Kidney epithelial cell (primary cell): Measurements from ENCODE around the gene KIF25. TPM values are rescaled to one million over a fixed set of nuclear protein-coding genes. Genes with fewer than 3 reads are reported as not detected.

Experiments used
- DNase-seq: peaks from one replicate; pipeline ENCODE4 v3.0.0-alpha.2; 2010; ENCODE audit warnings: low read depth
- H3K27me3 ChIP-seq: 2 replicates; pipeline ENCODE4 v1.6.0; 2011; ENCODE audit warnings: low read length; ENCODE audit not compliant: control insufficient read depth, insufficient read depth
- H3K36me3 ChIP-seq: 2 replicates; pipeline ENCODE4 v1.5.1; 2011; ENCODE audit warnings: low read length; ENCODE audit not compliant: control insufficient read depth, insufficient read depth
- H3K4me3 ChIP-seq: 2 replicates; pipeline ENCODE4 v1.5.1; 2011; ENCODE audit warnings: low read depth, mild to moderate bottlenecking, control low read depth, low read length
- CTCF ChIP-seq: IDR thresholded peaks from 2 replicates; pipeline ENCODE4 v1.5.1; 2011; ENCODE audit warnings: mild to moderate bottlenecking, moderate library complexity, low read length, control low read depth, inconsistent platforms; ENCODE audit not compliant: insufficient read depth, poor library complexity, severe bottlenecking
- total RNA-seq: library from RNA; depleted of rRNA; stranded (reverse); fragments of >200 nt; gene quantifications from 2 replicates; pipeline ENCODE4 v1.2.3, GENCODE V29; 2015

KIF25 gene
- total RNA-seq, 1 donor from 2014 or later, result not detected

GRCh38 chr6:167995302-167995701, 2.2 kb upstream of the KIF25 start:
- H3K36me3 ChIP-seq, result no peaks in the 10 kb centered on the region
- no peak for DNase-seq
- H3K4me3 ChIP-seq, result no peak overlapping the region
- no peak for TF ChIP-seq CTCF
- H3K27me3 ChIP-seq, result peaks cover 9% of the 10 kb centered on the region

- no peak for TF ChIP-seq CTCF
- Histone ChIP-seq H3K27me3 (peaks cover 9% of the 10 kb centered on the region), H3K36me3 (no peaks in the 10 kb centered on the region)
These were observed 1.7 kb upstream of the KIF25 start for GRCh38 chr6:167995731-167996151.

GRCh38 chr6:167996424-167997199, 859 bp upstream of the KIF25 start:
- DNase-seq, result no peak
- Histone ChIP-seq H3K4me3 (no peak overlapping the region), H3K36me3 (no peaks in the 10 kb centered on the region), H3K27me3 (peaks cover 9% of the 10 kb centered on the region)
- TF ChIP-seq CTCF, result no peak

More at GRCh38 chr6:167995731-167996151, 1.7 kb upstream of the KIF25 start:
- no peak overlapping the region for H3K4me3 ChIP-seq
- DNase-seq, result no peak

- peaks cover 9% of the 10 kb centered on the region for H3K27me3 ChIP-seq
- TF ChIP-seq CTCF, result no peak
- no peaks in the 10 kb centered on the region for H3K36me3 ChIP-seq
- DNase-seq, result no peak
- no peak overlapping the region for H3K4me3 ChIP-seq
These were observed 744 bp downstream of the KIF25 start for GRCh38 chr6:167998215-167998614.

GRCh38 chr6:168000198-168001028, 2.9 kb downstream of the KIF25 start:
- no peak for DNase-seq
- TF ChIP-seq CTCF, result no peak
- Histone ChIP-seq H3K36me3 (no peaks in the 10 kb centered on the region), H3K27me3 (peaks cover 9% of the 10 kb centered on the region), H3K4me3 (no peak overlapping the region)
